Trophoblast cell (in vitro differentiated cells and primary cell): ENCODE data around the gene HNRNPA2B1.
"Not testable (repeated sequence)": the region's sequence is repeated elsewhere in the genome, so short reads cannot be mapped to it uniquely, and the experiment has no call there.

Source experiments
- DNase-seq, 2 donors: peaks; one replicate each; pipeline ENCODE4 v3.0.0-alpha.2; 2016
- H2AFZ ChIP-seq: 2 replicates; pipeline ENCODE4 v1.6.1; 2013; ENCODE audit warnings: low read length, moderate library complexity, mild to moderate bottlenecking; ENCODE audit not compliant: insufficient read depth, poor library complexity
- H2AK5ac ChIP-seq: 2 replicates; pipeline ENCODE4 v1.6.1; 2013; ENCODE audit warnings: mild to moderate bottlenecking, low read length
- H2BK120ac ChIP-seq: 2 replicates; pipeline ENCODE4 v1.6.1; 2013; ENCODE audit warnings: low read length, mild to moderate bottlenecking, moderate library complexity; ENCODE audit not compliant: insufficient read depth, poor library complexity
- H2BK12ac ChIP-seq: 2 replicates; pipeline ENCODE4 v1.6.1; 2013; ENCODE audit warnings: mild to moderate bottlenecking, low read length, moderate library complexity
- H2BK5ac ChIP-seq: 2 replicates; pipeline ENCODE4 v1.6.1; 2013; ENCODE audit warnings: low read length, low read depth, moderate library complexity, mild to moderate bottlenecking; ENCODE audit not compliant: poor library complexity
- H3K14ac ChIP-seq: 2 replicates; pipeline ENCODE4 v1.6.1; 2013; ENCODE audit warnings: mild to moderate bottlenecking, low read length
- H3K18ac ChIP-seq: 2 replicates; pipeline ENCODE4 v1.6.1; 2013; ENCODE audit warnings: mild to moderate bottlenecking, low read length
- H3K23ac ChIP-seq: 2 replicates; pipeline ENCODE4 v1.6.1; 2013; ENCODE audit warnings: low read length
- H3K27ac ChIP-seq: 2 replicates; pipeline ENCODE4 v1.5.1; 2013; ENCODE audit warnings: low read depth, mild to moderate bottlenecking, inconsistent platforms, low read length, moderate library complexity
- H3K27me3 ChIP-seq: 2 replicates; pipeline ENCODE4 v1.6.1; 2013; ENCODE audit warnings: inconsistent platforms, mild to moderate bottlenecking, low read length, moderate library complexity; ENCODE audit not compliant: insufficient read depth
- H3K36me3 ChIP-seq, 2 experiments: 1 replicate in 1 of 2; 2 replicates in 1 of 2; pipeline ENCODE4 v1.6.1; 2013; ENCODE audit warnings: low read length in 2 of 2, mild to moderate bottlenecking in 2 of 2, moderate library complexity in 1 of 2; ENCODE audit not compliant: insufficient read depth in 2 of 2, control insufficient read depth in 1 of 2
- H3K4ac ChIP-seq: 2 replicates; pipeline ENCODE4 v1.6.1; 2013; ENCODE audit warnings: low read depth, mild to moderate bottlenecking, low read length, moderate library complexity
- H3K4me1 ChIP-seq, 2 experiments: 1 replicate in 1 of 2; 2 replicates in 1 of 2; pipeline ENCODE4 v1.6.1; 2013; ENCODE audit warnings: low read length in 2 of 2, mild to moderate bottlenecking in 2 of 2, moderate library complexity in 1 of 2; ENCODE audit not compliant: insufficient read depth in 2 of 2, control insufficient read depth in 1 of 2
- H3K4me2 ChIP-seq: 2 replicates; pipeline ENCODE4 v1.6.1; 2013; ENCODE audit warnings: inconsistent platforms, mild to moderate bottlenecking, low read length, moderate library complexity
- H3K4me3 ChIP-seq: 2 replicates; pipeline ENCODE4 v1.5.1; 2013; ENCODE audit warnings: mild to moderate bottlenecking, low read depth, low read length, inconsistent platforms
- H3K79me1 ChIP-seq: one replicate; pipeline ENCODE4 v1.6.1; 2013; ENCODE audit warnings: low read length
- H3K79me2 ChIP-seq: 2 replicates; pipeline ENCODE4 v1.6.1; 2013; ENCODE audit warnings: low read length, mild to moderate bottlenecking; ENCODE audit not compliant: control insufficient read depth, insufficient read depth, poor library complexity
- H3K9ac ChIP-seq: 2 replicates; pipeline ENCODE4 v1.6.1; 2013; ENCODE audit warnings: mild to moderate bottlenecking, low read length
- H3K9me3 ChIP-seq: 2 replicates; pipeline ENCODE4 v1.6.1; 2013; ENCODE audit warnings: low read depth, mild to moderate bottlenecking, control low read depth, inconsistent platforms, low read length; ENCODE audit not compliant: insufficient read depth
- H4K12ac ChIP-seq: 2 replicates; pipeline ENCODE4 v1.6.1; 2013; ENCODE audit warnings: low read depth, mild to moderate bottlenecking, low read length, moderate library complexity
- H4K8ac ChIP-seq: 2 replicates; pipeline ENCODE4 v1.6.1; 2013; ENCODE audit warnings: low read depth, mild to moderate bottlenecking, low read length, moderate library complexity
- H4K91ac ChIP-seq: one replicate; pipeline ENCODE4 v1.6.1; 2013; ENCODE audit warnings: low read depth, mild to moderate bottlenecking, low read length, moderate library complexity
- WGBS: extraction: QIAGEN DNeasy Blood & Tissue Kit; methylation state at CpG from one replicate; pipeline ENCODE4 v1.1.7; 2013; ENCODE audit warnings: missing lambda C conversion rate; ENCODE audit not compliant: insufficient read length, insufficient coverage; ENCODE audit errors: extremely low coverage; 5-methylcytosine and 5-hydroxymethylcytosine counted together

HNRNPA2B1 gene

DNA sequence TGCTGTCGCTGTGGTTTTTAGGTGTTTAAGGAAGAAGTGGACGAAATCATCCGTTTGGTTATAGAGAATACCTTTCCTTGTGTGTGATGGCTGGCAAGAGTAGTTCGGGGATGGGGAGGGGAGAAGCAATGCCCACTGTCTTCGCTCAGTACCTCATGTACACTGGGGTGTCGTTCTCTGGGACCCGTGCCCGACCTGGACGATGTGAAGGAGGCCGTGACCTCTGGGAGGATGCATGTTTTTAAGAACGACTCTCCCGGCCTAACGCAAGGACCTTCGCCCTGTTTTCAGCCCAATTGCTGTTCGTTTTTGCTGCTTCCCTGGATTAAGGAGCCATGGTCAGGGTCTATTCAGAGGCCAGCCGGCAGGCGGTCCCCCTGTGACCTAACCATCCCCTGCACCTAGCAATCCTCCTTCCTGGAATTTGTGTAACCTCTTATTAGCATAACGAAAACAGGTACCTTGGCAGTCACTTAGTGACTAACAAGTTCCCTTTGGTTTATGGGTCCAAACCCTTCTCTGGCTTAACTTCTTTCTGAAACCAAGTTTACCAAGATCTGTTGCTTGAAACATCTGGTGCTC lies 47.2 kb downstream of the HNRNPA2B1 start:
- H3K27me3 ChIP-seq, result peaks cover 5% of the 10 kb centered on the region
- H2AFZ ChIP-seq, result peak overlapping the region; percentile 28
- no peak overlapping the region for H2BK120ac ChIP-seq
- H3K23ac ChIP-seq, result no peak overlapping the region
- H3K14ac ChIP-seq, result peak overlapping the region; percentile 5
- H3K9me3 ChIP-seq, result peaks cover 5% of the 10 kb centered on the region
- no peaks in the 10 kb centered on the region for H3K79me2 ChIP-seq
- H3K79me1 ChIP-seq, result peaks cover 13% of the 10 kb centered on the region
- peaks cover 14 to 32% of the 10 kb centered on the region in 2 experiments for H3K4me1 ChIP-seq
- H2BK5ac ChIP-seq, result no peak overlapping the region
- DNase-seq, result peak in 1 of 2 donors; percentile 29
- peak overlapping the region; percentile 24 for H3K4ac ChIP-seq
- H4K8ac ChIP-seq, result peak overlapping the region; percentile 20
- H3K18ac ChIP-seq, result peak overlapping the region; percentile 54
- H3K27ac ChIP-seq, result peak overlapping the region; percentile 38
- peak overlapping the region; percentile 37 for H2BK12ac ChIP-seq
- no peak overlapping the region for H4K12ac ChIP-seq
- peak overlapping the region; percentile 63 for H3K4me3 ChIP-seq
- H3K4me2 ChIP-seq, result peak overlapping the region; percentile 90
- no peak overlapping the region for H2AK5ac ChIP-seq
- H4K91ac ChIP-seq, result peak overlapping the region; percentile 23
- H3K36me3 ChIP-seq, result no peaks in the 10 kb centered on the region
- no CpG with 5 or more reads among the region's 18 CpGs for WGBS
- peak overlapping the region; percentile 39 for H3K9ac ChIP-seq

GRCh38 chr7:26152782-26153240 lies 47.7 kb downstream of the HNRNPA2B1 start:
- not testable (repeated sequence) for H2AFZ ChIP-seq, H3K14ac ChIP-seq, H3K79me2 ChIP-seq, DNase-seq, H4K12ac ChIP-seq, H2BK12ac ChIP-seq, H3K27me3 ChIP-seq, H3K23ac ChIP-seq, H2AK5ac ChIP-seq, H3K9me3 ChIP-seq, H3K36me3 ChIP-seq, H3K27ac ChIP-seq, H2BK5ac ChIP-seq
- peak overlapping the region; percentile 54 for H3K18ac ChIP-seq
- peak overlapping the region; percentile 79 for H3K4me3 ChIP-seq
- peaks cover 13 to 30% of the 10 kb centered on the region in 2 experiments for H3K4me1 ChIP-seq
- peak overlapping the region; percentile 20 for H4K8ac ChIP-seq
- H3K9ac ChIP-seq, result peak overlapping the region; percentile 39
- peak overlapping the region; percentile 90 for H3K4me2 ChIP-seq
- H2BK120ac ChIP-seq, result peak overlapping the region; percentile 50
- peak overlapping the region; percentile 36 for H3K4ac ChIP-seq
- peak overlapping the region; percentile 52 for H4K91ac ChIP-seq
- no CpG with 5 or more reads among the region's 54 CpGs for WGBS
- H3K79me1 ChIP-seq, result peaks cover 13% of the 10 kb centered on the region

DNA sequence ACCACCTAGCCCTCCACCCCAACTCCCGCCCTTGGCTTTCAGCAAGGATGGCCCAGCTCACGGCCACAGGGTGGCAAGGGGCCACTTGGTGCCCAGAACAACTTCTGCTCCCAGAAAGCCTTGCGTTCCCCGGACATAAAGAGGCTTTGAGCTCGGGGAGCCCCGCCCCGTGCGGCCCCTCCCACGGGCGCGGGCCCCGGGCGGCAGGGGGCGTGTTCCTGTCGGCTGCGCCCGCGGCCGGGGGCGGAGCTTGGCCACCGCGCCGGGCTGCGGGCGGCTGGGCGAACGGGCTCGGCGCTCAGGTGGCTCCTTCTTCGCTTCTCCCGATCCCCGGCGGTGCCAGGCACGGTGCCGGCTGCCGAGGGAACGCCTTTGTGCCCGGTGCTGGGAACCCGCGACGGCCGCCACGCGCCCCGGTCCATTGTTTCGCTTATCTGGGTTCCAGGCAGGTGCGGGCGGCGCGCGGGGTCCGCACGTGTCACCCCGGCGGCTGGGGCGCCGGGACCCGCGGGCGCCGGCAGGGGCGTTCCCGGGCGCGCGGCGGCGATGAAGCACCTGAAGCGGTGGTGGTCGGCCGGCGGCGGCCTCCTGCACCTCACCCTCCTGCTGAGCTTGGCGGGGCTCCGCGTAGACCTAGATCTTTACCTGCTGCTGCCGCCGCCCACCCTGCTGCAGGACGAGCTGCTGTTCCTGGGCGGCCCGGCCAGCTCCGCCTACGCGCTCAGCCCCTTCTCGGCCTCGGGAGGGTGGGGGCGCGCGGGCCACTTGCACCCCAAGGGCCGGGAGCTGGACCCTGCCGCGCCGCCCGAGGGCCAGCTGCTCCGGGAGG lies 48.4 kb downstream of the HNRNPA2B1 start, which contains the start of gene NFE2L3:
TSS of gene NFE2L3 (plus strand) at position 246 of the 829 bp plus-strand sequence. CDS start at position 547, 301 bp downstream.
- Histone ChIP-seq H3K27ac (no peak within 1 kb of the TSS), H3K4me3 (peak within 1 kb of the TSS; percentile 79), H3K79me2 (no peaks in the 10 kb centered on the region), H3K36me3 (no peaks in the 10 kb centered on the region), H3K9me3 (peaks cover 5% of the 10 kb centered on the region), H3K4me2 (peak within 1 kb of the TSS; percentile 90), H3K9ac (peak within 1 kb of the TSS; percentile 39), H3K18ac (peak within 1 kb of the TSS; percentile 73), H3K4ac (peak within 1 kb of the TSS; percentile 36), H2BK120ac (peak within 1 kb of the TSS; percentile 50), H3K14ac (peak within 1 kb of the TSS; percentile 54), H2AK5ac (peak within 1 kb of the TSS; percentile 56), H4K12ac (peak within 1 kb of the TSS; percentile 55), H3K23ac (no peak within 1 kb of the TSS), H3K27me3 (peaks cover 5% of the 10 kb centered on the region), H2AFZ (peak within 1 kb of the TSS; percentile 60), H4K91ac (peak within 1 kb of the TSS; percentile 71), H3K4me1 (peaks cover 13 to 28% of the 10 kb centered on the region in 2 experiments), H3K79me1 (peaks cover 13% of the 10 kb centered on the region), H2BK12ac (no peak within 1 kb of the TSS), H2BK5ac (peak within 1 kb of the TSS; percentile 49), H4K8ac (peak within 1 kb of the TSS; percentile 89)
- peak; percentile 63 to 88 for DNase-seq
- no CpG with 5 or more reads among the region's 95 CpGs for WGBS

DNA sequence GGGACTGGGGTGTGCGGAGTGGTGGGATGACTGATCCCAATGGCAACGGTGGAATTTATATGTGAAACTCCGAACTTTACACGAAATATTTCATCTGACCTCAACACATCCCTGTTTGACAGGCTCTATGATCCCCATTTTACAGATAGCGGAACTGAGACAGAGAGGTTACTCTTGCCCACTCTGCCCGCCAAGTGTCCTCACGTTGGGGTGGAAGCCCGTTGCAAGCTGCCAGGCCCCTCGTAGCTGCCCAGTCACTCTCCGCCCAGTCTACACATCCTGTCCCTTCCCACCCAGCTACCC lies 48.9 kb downstream of the HNRNPA2B1 start:
- Histone ChIP-seq H2AFZ (peak overlapping the region; percentile 59), H3K4ac (peak overlapping the region; percentile 13), H2BK120ac (peak overlapping the region; percentile 13), H3K4me2 (peak overlapping the region; percentile 90), H3K23ac (no peak overlapping the region), H4K12ac (peak overlapping the region; percentile 55), H3K27me3 (peaks cover 5% of the 10 kb centered on the region), H2BK12ac (no peak overlapping the region), H3K9ac (no peak overlapping the region), H4K91ac (peak overlapping the region; percentile 71), H3K27ac (no peak overlapping the region), H3K79me2 (no peaks in the 10 kb centered on the region), H2AK5ac (peak overlapping the region; percentile 56), H3K79me1 (peaks cover 12% of the 10 kb centered on the region), H3K14ac (peak overlapping the region; percentile 33), H3K9me3 (peaks cover 6% of the 10 kb centered on the region), H3K4me3 (peak overlapping the region; percentile 38), H4K8ac (peak overlapping the region; percentile 89), H3K36me3 (no peaks in the 10 kb centered on the region), H3K18ac (peak overlapping the region; percentile 73), H2BK5ac (no peak overlapping the region), H3K4me1 (peaks cover 13 to 26% of the 10 kb centered on the region in 2 experiments)
- WGBS, result no CpG with 5 or more reads among the region's 10 CpGs
- DNase-seq, result no peak
